Medulla oblongata (tissue), 1 donor: ENCODE measurements around the gene ZNF598.
"Not testable (repeated sequence)": the region's sequence is repeated elsewhere in the genome, so short reads cannot be mapped to it uniquely, and the experiment has no call there.

Source experiments
- DNase-seq: peaks from one replicate; pipeline ENCODE4 v3.0.0-alpha.2; 2015; ENCODE audit errors: extremely low spot score

Gene ZNF598

GRCh38 chr16:1976951-1977874 is 32.4 kb downstream of the ZNF598 start:
- DNase-seq, result no peak

GRCh38 chr16:1976216-1976520 is 33.5 kb downstream of the ZNF598 start:
- no peak for DNase-seq

GRCh38 chr16:1975432-1976215 is 34.0 kb downstream of the ZNF598 start:
- no peak for DNase-seq

- no peak for DNase-seq
These were observed 35.2 kb downstream of the ZNF598 start for GRCh38 chr16:1974157-1975070.

GRCh38 chr16:1973461-1974156 is 36.0 kb downstream of the ZNF598 start:
- no peak for DNase-seq

GRCh38 chr16:1972490-1972877 is 37.1 kb downstream of the ZNF598 start:
- no peak for DNase-seq

GRCh38 chr16:1971796-1972489 is 37.7 kb downstream of the ZNF598 start, which contains the start of gene TBL3:
TSS of gene TBL3 (plus strand) at chr16:1972053. CDS start at chr16:1972165, 112 bp downstream.
- peak; percentile 94 for DNase-seq

- no peak for DNase-seq
These were observed 41.3 kb downstream of the ZNF598 start for GRCh38 chr16:1968146-1968953.

- no peak for DNase-seq
These were observed 43.2 kb downstream of the ZNF598 start, which contains the start of gene RNF151 for GRCh38 chr16:1966460-1966859. TSS of gene RNF151 (plus strand) at chr16:1966856. CDS start at chr16:1966882, 26 bp downstream.

- no peak for DNase-seq
These were observed 44.1 kb downstream of the ZNF598 start for GRCh38 chr16:1965396-1966001.

- DNase-seq, result peak; percentile 98
These were observed 44.9 kb downstream of the ZNF598 start, which contains the start of gene RPS2 for GRCh38 chr16:1964506-1965395. TSS of gene RPS2 (minus strand) at chr16:1964826. CDS start at chr16:1964625, 201 bp downstream.

GRCh38 chr16:1963806-1964505 is 45.7 kb downstream of the ZNF598 start:
- DNase-seq, result peak; percentile 12

- DNase-seq, result not testable (repeated sequence)
These were observed 47.2 kb downstream of the ZNF598 start for GRCh38 chr16:1962161-1963153.

- no peak for DNase-seq
These were observed 48.0 kb downstream of the ZNF598 start for GRCh38 chr16:1961651-1962067.

GRCh38 chr16:1960665-1961630 is 48.7 kb downstream of the ZNF598 start:
- no peak for DNase-seq
